Measurements from ENCODE around the gene GTF2H2.
"Not testable (repeated sequence)": the region's sequence is repeated elsewhere in the genome, so short reads cannot be mapped to it uniquely, and the experiment has no call there.

The GTF2H2 gene

DNA sequence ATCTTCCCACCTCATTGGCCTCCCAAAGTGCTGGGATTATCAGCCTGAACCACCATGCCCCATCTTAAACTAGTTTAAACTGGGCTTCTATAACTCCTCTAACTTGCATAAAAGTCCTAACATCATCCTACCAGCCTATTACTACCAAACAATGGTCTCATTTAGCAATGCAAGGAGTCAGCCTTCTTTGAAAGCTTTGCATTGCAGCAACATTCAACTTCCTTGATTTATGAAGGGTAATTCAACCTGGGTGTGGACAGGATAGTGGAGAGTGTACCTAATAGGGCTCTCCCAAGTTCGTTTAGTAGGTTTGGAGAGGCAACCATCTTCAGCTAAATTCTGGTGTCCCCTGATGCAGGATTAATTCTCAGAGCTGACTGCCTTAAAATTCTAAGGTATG, 18.7 kb upstream of the GTF2H2 start:
- not testable (repeated sequence) for H3K4me1 ChIP-seq (ENCODE audit: insufficient read depth, low read length, poor library complexity, severe bottlenecking); H3K79me2 ChIP-seq (ENCODE audit: insufficient read depth, low read length); H3K27me3 ChIP-seq (ENCODE audit: insufficient read depth, low read length, poor library complexity, severe bottlenecking); H3K9me2 ChIP-seq (replicated peaks; ENCODE audit: low read depth, low read length); H4K20me1 ChIP-seq (ENCODE audit: insufficient read depth, low read length, poor library complexity, severe bottlenecking); H3K9me3 ChIP-seq (ENCODE audit: insufficient read depth, low read depth, low read length); H2AFZ ChIP-seq (ENCODE audit: low read length); H3K36me3 ChIP-seq (ENCODE audit: insufficient read depth, low read length); H3K4me2 ChIP-seq (ENCODE audit: low read depth, low read length, poor library complexity, severe bottlenecking); H3F3A ChIP-seq (ENCODE audit: low read depth); H3K4me3 ChIP-seq (ENCODE audit: low read length, poor library complexity, severe bottlenecking); H3K9ac ChIP-seq (ENCODE audit: low read depth, low read length, poor library complexity, severe bottlenecking)

DNA sequence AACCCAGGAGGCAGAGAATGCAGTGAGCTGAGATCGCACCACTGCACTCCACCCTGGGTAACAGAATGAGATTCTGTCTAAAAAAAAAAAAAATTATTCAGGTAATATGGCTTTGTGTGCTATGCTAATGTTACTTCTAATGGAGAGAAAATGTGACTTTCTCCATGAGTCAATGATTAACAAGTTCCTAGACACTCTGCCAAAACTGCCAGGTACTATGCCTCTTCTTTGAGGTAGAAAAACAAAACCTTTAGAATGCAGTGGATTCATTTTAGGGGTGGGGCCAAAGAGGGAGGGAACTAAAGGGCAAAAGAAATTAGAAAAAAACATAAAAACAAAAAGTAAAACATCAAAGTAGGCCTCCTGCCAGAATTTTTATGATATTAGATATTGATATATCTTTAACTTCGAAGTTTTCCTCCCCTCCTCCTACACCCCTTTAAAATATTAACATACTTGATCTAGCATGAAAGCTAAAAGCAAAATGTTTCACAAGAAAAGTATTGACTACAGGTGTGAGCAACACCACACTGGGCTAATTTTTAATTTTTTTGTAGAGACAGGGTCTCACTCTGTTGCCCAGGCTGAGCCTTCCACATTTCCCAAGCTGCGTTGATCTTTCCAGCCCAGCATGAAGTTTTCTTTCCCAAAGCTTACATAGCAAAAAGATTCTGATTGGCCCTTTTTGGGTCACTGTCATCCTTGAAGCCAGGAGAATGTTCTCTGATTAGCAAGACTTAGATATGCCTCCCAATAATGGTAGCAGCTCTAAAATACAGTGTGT, 17.0 kb upstream of the GTF2H2 start:
- not testable (repeated sequence) for H3K9me3 ChIP-seq (ENCODE audit: insufficient read depth, low read depth, low read length); H4K20me1 ChIP-seq (ENCODE audit: insufficient read depth, low read length, poor library complexity, severe bottlenecking); H3K4me1 ChIP-seq (ENCODE audit: insufficient read depth, low read length, poor library complexity, severe bottlenecking)

DNA sequence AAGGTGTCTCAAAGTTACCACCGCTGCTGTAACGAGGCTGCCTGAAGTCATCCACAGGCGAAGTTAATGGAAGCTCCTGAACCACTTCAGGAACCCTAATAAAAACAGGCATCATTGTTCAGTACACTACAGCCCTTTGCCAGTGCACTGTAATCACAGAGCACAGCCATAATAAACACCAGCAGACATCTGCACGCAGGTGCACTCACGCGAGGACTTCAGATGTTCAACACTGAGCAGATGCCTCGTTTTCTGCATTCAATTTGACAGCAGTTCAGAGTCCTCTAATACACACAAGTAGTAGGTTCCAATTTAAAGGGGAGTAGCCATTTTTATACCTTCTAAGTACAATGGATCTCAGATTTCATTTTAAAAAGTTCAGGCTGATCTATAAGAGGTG, 15.4 kb upstream of the GTF2H2 start:
- not testable (repeated sequence) for H3K4me3 ChIP-seq (ENCODE audit: low read length, poor library complexity, severe bottlenecking); H3K9me2 ChIP-seq (replicated peaks; ENCODE audit: low read depth, low read length); H4K20me1 ChIP-seq (ENCODE audit: insufficient read depth, low read length, poor library complexity, severe bottlenecking); H3K79me2 ChIP-seq (ENCODE audit: insufficient read depth, low read length); H3K4me2 ChIP-seq (ENCODE audit: low read depth, low read length, poor library complexity, severe bottlenecking); H3K36me3 ChIP-seq (ENCODE audit: insufficient read depth, low read length); H3K27me3 ChIP-seq (ENCODE audit: insufficient read depth, low read length, poor library complexity, severe bottlenecking); H3K9ac ChIP-seq (ENCODE audit: low read depth, low read length, poor library complexity, severe bottlenecking); H3K4me1 ChIP-seq (ENCODE audit: insufficient read depth, low read length, poor library complexity, severe bottlenecking); H2AFZ ChIP-seq (ENCODE audit: low read length); H3K9me3 ChIP-seq (ENCODE audit: insufficient read depth, low read depth, low read length); H3F3A ChIP-seq (ENCODE audit: low read depth)

More for the DNA sequence above, 17.0 kb upstream of the GTF2H2 start:
- not testable (repeated sequence) for H2AFZ ChIP-seq (ENCODE audit: low read length); H3K9ac ChIP-seq (ENCODE audit: low read depth, low read length, poor library complexity, severe bottlenecking); H3K36me3 ChIP-seq (ENCODE audit: insufficient read depth, low read length); H3K4me3 ChIP-seq (ENCODE audit: low read length, poor library complexity, severe bottlenecking); H3F3A ChIP-seq (ENCODE audit: low read depth); H3K4me2 ChIP-seq (ENCODE audit: low read depth, low read length, poor library complexity, severe bottlenecking); H3K27me3 ChIP-seq (ENCODE audit: insufficient read depth, low read length, poor library complexity, severe bottlenecking); H3K9me2 ChIP-seq (replicated peaks; ENCODE audit: low read depth, low read length); H3K79me2 ChIP-seq (ENCODE audit: insufficient read depth, low read length)

DNA sequence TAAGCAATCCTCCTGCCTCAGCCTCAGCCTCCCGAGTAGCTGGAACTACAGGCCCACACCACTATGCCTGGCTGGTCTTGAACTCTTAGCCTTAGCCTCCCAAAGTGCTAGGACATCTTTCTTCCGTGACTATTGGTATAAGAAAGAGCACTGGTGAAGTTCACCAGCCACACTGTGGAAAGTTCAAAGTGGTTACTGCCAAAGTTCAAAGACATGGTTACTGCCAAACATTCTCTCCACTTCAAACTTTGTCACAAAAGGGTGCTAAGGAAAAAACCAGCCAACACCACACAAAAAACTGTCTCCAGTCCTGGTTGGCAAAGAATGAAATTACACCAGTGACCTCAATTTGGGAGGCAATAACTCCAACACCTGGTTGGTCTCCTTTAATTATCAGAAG, 14.9 kb upstream of the GTF2H2 start:
- H3K4me2 ChIP-seq (ENCODE audit: low read depth, low read length, poor library complexity, severe bottlenecking); H3K9me2 ChIP-seq (replicated peaks; ENCODE audit: low read depth, low read length); H3K36me3 ChIP-seq (ENCODE audit: insufficient read depth, low read length); H4K20me1 ChIP-seq (ENCODE audit: insufficient read depth, low read length, poor library complexity, severe bottlenecking); H3K4me1 ChIP-seq (ENCODE audit: insufficient read depth, low read length, poor library complexity, severe bottlenecking); H3K9ac ChIP-seq (ENCODE audit: low read depth, low read length, poor library complexity, severe bottlenecking); H3F3A ChIP-seq (ENCODE audit: low read depth); H2AFZ ChIP-seq (ENCODE audit: low read length); H3K79me2 ChIP-seq (ENCODE audit: insufficient read depth, low read length); H3K9me3 ChIP-seq (ENCODE audit: insufficient read depth, low read depth, low read length); H3K4me3 ChIP-seq (ENCODE audit: low read length, poor library complexity, severe bottlenecking); H3K27me3 ChIP-seq (ENCODE audit: insufficient read depth, low read length, poor library complexity, severe bottlenecking): not testable (repeated sequence)

DNA sequence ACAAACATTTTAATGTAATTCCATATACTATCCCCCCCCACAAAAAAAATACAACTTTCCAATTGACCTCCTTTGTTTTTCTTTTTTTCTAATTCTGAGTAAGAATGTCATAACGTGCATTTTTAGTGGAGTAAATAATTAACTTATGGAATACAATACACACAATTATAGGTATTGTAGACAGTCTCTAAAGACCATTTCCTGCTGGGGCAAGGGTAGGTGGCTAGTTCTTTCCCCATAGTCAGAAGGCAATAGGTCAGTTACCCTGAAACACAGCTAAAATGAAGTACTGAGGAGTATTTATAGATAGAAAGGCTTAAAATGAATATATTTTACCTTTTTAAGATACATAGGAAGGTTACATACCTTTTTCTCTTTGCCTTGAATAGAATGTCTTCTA, 6.2 kb downstream of the GTF2H2 start:
- not testable (repeated sequence) for H3K9ac ChIP-seq (ENCODE audit: low read depth, low read length, poor library complexity, severe bottlenecking); H3K9me2 ChIP-seq (replicated peaks; ENCODE audit: low read depth, low read length); H3K36me3 ChIP-seq (ENCODE audit: insufficient read depth, low read length); H3K4me2 ChIP-seq (ENCODE audit: low read depth, low read length, poor library complexity, severe bottlenecking); H3K4me1 ChIP-seq (ENCODE audit: insufficient read depth, low read length, poor library complexity, severe bottlenecking); H3K27me3 ChIP-seq (ENCODE audit: insufficient read depth, low read length, poor library complexity, severe bottlenecking); H4K20me1 ChIP-seq (ENCODE audit: insufficient read depth, low read length, poor library complexity, severe bottlenecking); H3F3A ChIP-seq (ENCODE audit: low read depth); H2AFZ ChIP-seq (ENCODE audit: low read length); H3K9me3 ChIP-seq (ENCODE audit: insufficient read depth, low read depth, low read length); H3K4me3 ChIP-seq (ENCODE audit: low read length, poor library complexity, severe bottlenecking); H3K79me2 ChIP-seq (ENCODE audit: insufficient read depth, low read length)

DNA sequence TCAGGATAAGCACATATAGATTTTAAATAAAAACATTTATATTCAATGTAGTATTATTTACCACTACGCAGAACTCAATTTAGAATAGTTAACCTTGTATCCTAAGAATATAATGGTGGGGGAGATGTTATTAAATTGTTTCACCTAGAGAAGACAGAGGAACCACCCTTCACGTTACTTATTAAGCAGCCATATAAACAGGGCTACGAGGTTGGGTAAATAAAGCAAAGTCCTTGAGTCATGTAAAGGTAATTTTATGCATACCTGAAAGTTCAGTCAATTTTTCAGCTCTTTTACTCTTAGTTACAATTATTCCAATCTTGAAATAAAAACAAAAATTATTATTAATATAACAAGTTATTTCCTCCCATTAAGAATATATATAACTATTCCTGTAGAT, 8.1 kb downstream of the GTF2H2 start:
- not testable (repeated sequence) for H3K9me3 ChIP-seq (ENCODE audit: insufficient read depth, low read depth, low read length); H3K36me3 ChIP-seq (ENCODE audit: insufficient read depth, low read length); H3K9ac ChIP-seq (ENCODE audit: low read depth, low read length, poor library complexity, severe bottlenecking); H3K27me3 ChIP-seq (ENCODE audit: insufficient read depth, low read length, poor library complexity, severe bottlenecking); H3K4me3 ChIP-seq (ENCODE audit: low read length, poor library complexity, severe bottlenecking); H3K4me2 ChIP-seq (ENCODE audit: low read depth, low read length, poor library complexity, severe bottlenecking); H3K79me2 ChIP-seq (ENCODE audit: insufficient read depth, low read length); H3K4me1 ChIP-seq (ENCODE audit: insufficient read depth, low read length, poor library complexity, severe bottlenecking); H3K9me2 ChIP-seq (replicated peaks; ENCODE audit: low read depth, low read length); H3F3A ChIP-seq (ENCODE audit: low read depth); H4K20me1 ChIP-seq (ENCODE audit: insufficient read depth, low read length, poor library complexity, severe bottlenecking); H2AFZ ChIP-seq (ENCODE audit: low read length)

DNA sequence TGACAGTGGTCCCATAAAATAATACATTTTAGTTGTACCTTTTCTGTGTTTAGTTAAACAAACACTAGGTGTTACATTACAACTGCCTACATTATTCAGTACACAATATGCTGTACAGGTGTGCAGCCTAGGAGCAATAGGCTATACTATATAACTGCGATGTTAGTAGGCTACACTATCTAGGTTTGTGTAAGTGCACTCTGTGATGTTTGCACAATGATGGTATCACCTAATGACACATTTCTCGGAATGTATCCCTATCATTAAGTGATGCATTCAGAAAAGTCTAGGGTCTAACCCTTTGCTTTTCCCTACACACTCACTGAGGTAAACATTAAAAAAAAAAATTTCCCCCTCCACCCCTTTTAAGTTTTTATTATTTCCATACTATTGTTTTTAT, 22.7 kb downstream of the GTF2H2 start:
- not testable (repeated sequence) for H3K79me2 ChIP-seq (ENCODE audit: insufficient read depth, low read length); H3K36me3 ChIP-seq (ENCODE audit: insufficient read depth, low read length); H3K9me2 ChIP-seq (replicated peaks; ENCODE audit: low read depth, low read length); H3K27me3 ChIP-seq (ENCODE audit: insufficient read depth, low read length, poor library complexity, severe bottlenecking); H3K4me1 ChIP-seq (ENCODE audit: insufficient read depth, low read length, poor library complexity, severe bottlenecking); H2AFZ ChIP-seq (ENCODE audit: low read length); H3K9me3 ChIP-seq (ENCODE audit: insufficient read depth, low read depth, low read length); H3F3A ChIP-seq (ENCODE audit: low read depth); H3K4me2 ChIP-seq (ENCODE audit: low read depth, low read length, poor library complexity, severe bottlenecking); H3K9ac ChIP-seq (ENCODE audit: low read depth, low read length, poor library complexity, severe bottlenecking); H3K4me3 ChIP-seq (ENCODE audit: low read length, poor library complexity, severe bottlenecking); H4K20me1 ChIP-seq (ENCODE audit: insufficient read depth, low read length, poor library complexity, severe bottlenecking)
